H1 (cell line): ENCODE data around the gene RBM25. TPM values are rescaled to one million over a fixed set of nuclear protein-coding genes. Genes with fewer than 3 reads are reported as not detected.

ENCODE experiments used
- CTCF ChIA-PET: fragments of 300-600 bp; sonication (Branson Sonifier 250); formaldehyde crosslinking; loops from one replicate; lab custom pipeline; 2021; ENCODE audit not compliant: partially characterized antibody; lab: Charles Lee
- POLR2A ChIA-PET: fragments of 300-600 bp; sonication (Branson Sonifier 250); formaldehyde crosslinking; loops from one replicate; lab custom pipeline; 2021; ENCODE audit warnings: inconsistent platforms; ENCODE audit not compliant: partially characterized antibody; lab: Charles Lee
- DNase-seq, 2 experiments: peaks; one replicate each; pipeline versions ENCODE4 v3.0.0 to v3.0.0-alpha.2; 2010 to 2022; ENCODE audit warnings: low spot score in 2 of 2, low read depth in 1 of 2, mixed read lengths in 1 of 2
- FAIRE-seq: peaks from 2 replicates; lab custom pipeline; 2011; peaks lifted over from hg19 to GRCh38; lab: Jason Lieb, UNC
- H2AFZ ChIP-seq: 2 replicates; pipeline ENCODE4 v1.8.1; 2012; ENCODE audit warnings: low read length, inconsistent platforms
- H2AK5ac ChIP-seq: 2 replicates; pipeline ENCODE4 v1.6.1; 2013; ENCODE audit warnings: low read depth, low read length
- H2BK120ac ChIP-seq: replicated peaks from 2 replicates; pipeline ENCODE3; 2013; ENCODE audit warnings: low read depth, low read length, inconsistent platforms
- H2BK12ac ChIP-seq: 2 replicates; pipeline ENCODE4 v1.6.1; 2013; ENCODE audit warnings: low read depth, low read length
- H2BK15ac ChIP-seq: 2 replicates; pipeline ENCODE4 v1.6.1; 2013; ENCODE audit warnings: low read length
- H2BK20ac ChIP-seq: 2 replicates; pipeline ENCODE4 v1.6.1; 2013; ENCODE audit warnings: low read length
- H2BK5ac ChIP-seq: 2 replicates; pipeline ENCODE4 v1.6.1; 2013; ENCODE audit warnings: low read depth, low read length
- H3K14ac ChIP-seq: 2 replicates; pipeline ENCODE4 v1.6.1; 2013; ENCODE audit warnings: inconsistent platforms; ENCODE audit not compliant: insufficient read length
- H3K18ac ChIP-seq: 2 replicates; pipeline ENCODE4 v1.6.1; 2013; ENCODE audit warnings: low read length; ENCODE audit errors: extremely low read depth
- H3K23ac ChIP-seq: 2 replicates; pipeline ENCODE4 v1.6.1; 2013; ENCODE audit warnings: inconsistent platforms; ENCODE audit not compliant: insufficient read length
- H3K23me2 ChIP-seq: 2 replicates; pipeline ENCODE4 v1.6.1; 2013; ENCODE audit warnings: low read depth, low read length
- H3K27ac ChIP-seq: 2 replicates; pipeline ENCODE4 v1.6.1; 2011; ENCODE audit warnings: low read depth, low read length, inconsistent platforms
- H3K27me3 ChIP-seq, 4 experiments: replicated peaks in 1 of 4; 1 replicate in 1 of 4; 2 replicates in 3 of 4; pipeline versions ENCODE4 v1.6.1 to v1.8.1; 2011 to 2013; ENCODE audit warnings: low read length in 3 of 4, mild to moderate bottlenecking in 3 of 4, inconsistent platforms in 2 of 4, mixed read lengths in 2 of 4, moderate library complexity in 1 of 4; ENCODE audit not compliant: control insufficient read depth in 3 of 4, insufficient read depth in 3 of 4; ENCODE audit errors: extremely low read depth in 1 of 4
- H3K36me3 ChIP-seq, 4 experiments: 2 replicates each; pipeline versions ENCODE4 v1.6.1 to v1.8.1; 2011 to 2013; ENCODE audit warnings: mild to moderate bottlenecking in 4 of 4, low read length in 3 of 4, moderate library complexity in 2 of 4, control low read depth in 1 of 4, inconsistent platforms in 1 of 4; ENCODE audit not compliant: insufficient read depth in 4 of 4, control insufficient read depth in 2 of 4
- H3K4ac ChIP-seq: replicated peaks from 2 replicates; pipeline ENCODE3; 2013; ENCODE audit warnings: low read length, low read depth, mixed read lengths, inconsistent platforms; ENCODE audit not compliant: insufficient read length
- H3K4me1 ChIP-seq, 4 experiments: replicated peaks in 1 of 4; 1 replicate in 1 of 4; 2 replicates in 3 of 4; pipeline versions ENCODE4 v1.6.1 to v1.8.1; 2011 to 2013; ENCODE audit warnings: low read length in 3 of 4, inconsistent platforms in 2 of 4, mixed read lengths in 1 of 4; ENCODE audit not compliant: insufficient read depth in 4 of 4, control insufficient read depth in 3 of 4
- H3K4me2 ChIP-seq, 2 experiments: 2 replicates each; pipeline versions ENCODE4 v1.6.1 to v1.8.1; 2011 to 2013; ENCODE audit warnings: low read depth in 2 of 2, low read length in 2 of 2, control low read depth in 1 of 2, inconsistent platforms in 1 of 2, mild to moderate bottlenecking in 1 of 2; ENCODE audit not compliant: insufficient read depth in 1 of 2
- H3K4me3 ChIP-seq, 4 experiments: fragments of 200-600, 300-600 bp in 1 of 4; sonication (generic), shearing (Covaris generic), sonication (Bioruptor Twin) in 1 of 4; 2 replicates each; pipeline versions ENCODE4 v1.5.1 to v1.8.1; 2011 to 2016; ENCODE audit warnings: low read length in 4 of 4, low read depth in 3 of 4, control low read depth in 2 of 4, inconsistent platforms in 2 of 4, mild to moderate bottlenecking in 2 of 4, mixed read lengths in 1 of 4, moderate library complexity in 1 of 4; ENCODE audit not compliant: insufficient read depth in 2 of 4; ENCODE audit errors: extremely low read depth in 1 of 4
- H3K56ac ChIP-seq: replicated peaks from 2 replicates; pipeline ENCODE3; 2013; ENCODE audit warnings: low read depth, mild to moderate bottlenecking, mixed read lengths, low read length, inconsistent platforms; ENCODE audit not compliant: insufficient read length
- H3K79me1 ChIP-seq: 2 replicates; pipeline ENCODE4 v1.6.1; 2013; ENCODE audit warnings: low read depth, low read length, control low read depth
- H3K79me2 ChIP-seq, 2 experiments: 2 replicates each; pipeline versions ENCODE4 v1.6.1 to v1.8.1; 2012 to 2013; ENCODE audit warnings: low read length in 2 of 2, mild to moderate bottlenecking in 2 of 2, inconsistent platforms in 1 of 2; ENCODE audit not compliant: insufficient read depth in 2 of 2, control insufficient read depth in 1 of 2
- H3K9ac ChIP-seq, 4 experiments: replicated peaks in 1 of 4; 1 replicate in 1 of 4; 2 replicates in 3 of 4; pipeline versions ENCODE4 v1.6.1 to v1.8.1; 2011 to 2013; ENCODE audit warnings: low read depth in 3 of 4, low read length in 3 of 4, control low read depth in 2 of 4, mild to moderate bottlenecking in 2 of 4, moderate library complexity in 2 of 4, inconsistent platforms in 1 of 4; ENCODE audit errors: extremely low read depth in 1 of 4
- H3K9me3 ChIP-seq, 2 experiments: 2 replicates each; pipeline versions ENCODE4 v1.6.1 to v1.8.1; 2012 to 2013; ENCODE audit warnings: mild to moderate bottlenecking in 2 of 2, moderate library complexity in 2 of 2, control low read depth in 1 of 2, inconsistent platforms in 1 of 2, low read depth in 1 of 2, low read length in 1 of 2, mixed read lengths in 1 of 2; ENCODE audit not compliant: insufficient read depth in 2 of 2
- H4K20me1 ChIP-seq, 2 experiments: replicated peaks in 1 of 2; 2 replicates each; pipeline versions ENCODE3 to v1.8.1; 2011 to 2013; ENCODE audit warnings: inconsistent platforms in 2 of 2, low read length in 2 of 2, mild to moderate bottlenecking in 1 of 2; ENCODE audit not compliant: insufficient read depth in 2 of 2, control insufficient read depth in 1 of 2
- H4K5ac ChIP-seq: 2 replicates; pipeline ENCODE4 v1.6.1; 2013; ENCODE audit warnings: low read length, low read depth, mixed read lengths, inconsistent platforms; ENCODE audit not compliant: insufficient read length
- H4K8ac ChIP-seq: 2 replicates; pipeline ENCODE4 v1.8.0; 2013; ENCODE audit warnings: mild to moderate bottlenecking, moderate library complexity, low read length, inconsistent platforms; ENCODE audit not compliant: insufficient read depth; ENCODE audit errors: extremely low read depth
- H4K91ac ChIP-seq: replicated peaks from 2 replicates; pipeline ENCODE3; 2013; ENCODE audit warnings: low read length, mixed read lengths, inconsistent platforms; ENCODE audit not compliant: insufficient read length
- FOSL1 ChIP-seq: IDR thresholded peaks from 2 replicates; pipeline ENCODE4 v1.6.1; 2011; ENCODE audit warnings: mild to moderate bottlenecking, low read depth, low read length, moderate library complexity; ENCODE audit not compliant: insufficient read depth
- RFX5 ChIP-seq: IDR thresholded peaks from 2 replicates; pipeline ENCODE4 v1.6.1; 2011; ENCODE audit warnings: low read depth, low read length, improper control_type of control experiment, borderline replicate concordance
- WGBS, 2 experiments: shearing (Covaris generic) in 1 of 2; methylation state at CpG; one replicate each; pipeline versions ENCODE4 v1.1.6 to v1.1.7; 2013 to 2015; ENCODE audit warnings: low lambda C conversion rate in 2 of 2, mixed read lengths in 2 of 2, inconsistent platforms in 1 of 2, low coverage in 1 of 2, missing lambda C conversion rate in 1 of 2; ENCODE audit not compliant: insufficient replicate concordance in 2 of 2, insufficient coverage in 1 of 2, insufficient read length in 1 of 2; ENCODE audit errors: extremely low coverage in 1 of 2, missing lambda C conversion rate in 1 of 2; 5-methylcytosine and 5-hydroxymethylcytosine counted together
- polyA plus RNA-seq, 7 experiments: library from polyadenylated mRNA; depleted of rRNA in 3 of 7; stranded (reverse) in 5 of 7; unstranded in 2 of 7; fragments of >200 nt in 5 of 7; fragments of 200-250 nt in 2 of 7; gene quantifications; 1 replicate in 5 of 7; 2 replicates in 1 of 7; 4 replicates in 1 of 7; pipeline versions ENCODE4 v1.2.1 to v1.2.3, GENCODE V29; 2011 to 2013; ENCODE audit warnings: missing spikeins in 2 of 7, mixed read lengths in 2 of 7
- total RNA-seq: library from RNA; stranded (reverse); fragmentation: NEBNext Ultra II Directional; extraction: Animal tissue kit (Norgen Biotek cat#: 25700); gene quantifications from 2 replicates; pipeline ENCODE4 v1.2.1, GENCODE V29; 2021

RBM25 gene
- total and polyA plus RNA-seq, 2 of the 8 experiments (the other 6 are each of a cell fraction or from before 2014, with no cell fraction given): 25.6 to 134 TPM

- H3K4me1 ChIP-seq: no peaks in the 10 kb centered on the region
- TF ChIP-seq RFX5: no peak
- no peak for TF ChIP-seq FOSL1
- H3K79me1 ChIP-seq: no peaks in the 10 kb centered on the region
- no peak overlapping the region for H2BK5ac ChIP-seq
- no peak for FAIRE-seq
- no peak overlapping the region for H3K4ac ChIP-seq
- H4K8ac ChIP-seq: no peak overlapping the region
- no peak overlapping the region; the same call in 1 of the 2 replicates for H2BK12ac ChIP-seq
- H2BK120ac ChIP-seq: no peak overlapping the region
- ChIA-PET CTCF (interaction anchor here (1.3 kb wide), 1 partner anchor 12 kb away, joined by 3 read pairs; no protein-coding TSS in a partner anchor), POLR2A (interaction anchor here (4.3 kb wide), 1 partner anchor 9 kb away, joined by 31 read pairs; the partner anchor contains the start of gene RBM25)
- no peak overlapping the region for H4K91ac ChIP-seq
- no peak overlapping the region for H2AK5ac ChIP-seq
- no peaks in the 10 kb centered on the region for H3K9me3 ChIP-seq
- no peak overlapping the region for H3K23ac ChIP-seq
- H4K5ac ChIP-seq: no peak overlapping the region
- H3K14ac ChIP-seq: no peak overlapping the region
- no peak overlapping the region for H2AFZ ChIP-seq
- no peak overlapping the region for H3K27ac ChIP-seq
- no peak overlapping the region for H2BK15ac ChIP-seq
- 96% methylated on average over 4 of the region's 4 CpGs; no CpG with 5 or more reads in 1 of the 2 experiments for WGBS, 2 experiments
- no peak overlapping the region for H3K18ac ChIP-seq
- H3K36me3 ChIP-seq: no peaks in the 10 kb centered on the region
- no peaks in the 10 kb centered on the region for H3K27me3 ChIP-seq
- H3K9ac ChIP-seq: no peak overlapping the region
- no peak overlapping the region for H3K4me3 ChIP-seq
- H3K79me2 ChIP-seq: no peaks in the 10 kb centered on the region
- H2BK20ac ChIP-seq: no peak overlapping the region
- H4K20me1 ChIP-seq: no peaks in the 10 kb centered on the region
- H3K23me2 ChIP-seq: no peaks in the 10 kb centered on the region
- no peak overlapping the region for H3K4me2 ChIP-seq
- DNase-seq: no peak
- no peak overlapping the region for H3K56ac ChIP-seq
These were observed 8.9 kb upstream of the RBM25 start for GRCh38 chr14:73049428-73049827.
